SKM-1 (cell line): ENCODE measurements around the gene NEK10.

Experiments used
- DNase-seq: peaks from one replicate; lab custom pipeline; 2025; ENCODE audit not compliant: unreplicated experiment; lab: John Stamatoyannopoulos, UW

NEK10 gene

GRCh38 chr3:27254896-27255295 is 114.3 kb downstream of the NEK10 start:
- DNase-seq: no peak

GRCh38 chr3:27253831-27254230 is 115.4 kb downstream of the NEK10 start:
- no peak for DNase-seq

DNA sequence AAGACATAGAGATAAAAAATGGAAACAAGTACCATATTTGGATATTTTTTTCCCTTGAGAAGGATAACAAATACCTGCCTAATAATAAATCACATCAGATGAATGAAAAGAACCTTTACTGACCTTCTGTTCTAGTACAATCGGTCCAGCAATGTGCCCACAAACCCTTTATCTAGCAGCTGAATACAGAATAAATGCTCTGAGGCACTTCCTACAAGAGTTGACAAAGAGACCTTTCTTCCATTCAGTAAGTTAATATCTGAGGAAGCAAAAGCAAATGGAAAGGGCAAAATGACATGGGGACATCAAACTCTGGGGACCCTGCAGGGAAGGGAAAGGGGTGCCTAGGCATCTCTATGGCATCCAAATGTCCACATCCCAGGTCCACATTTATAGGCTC is 115.8 kb downstream of the NEK10 start:
- DNase-seq: no peak

- no peak for DNase-seq
Observed at GRCh38 chr3:27252646-27253045, 116.5 kb downstream of the NEK10 start.

DNA sequence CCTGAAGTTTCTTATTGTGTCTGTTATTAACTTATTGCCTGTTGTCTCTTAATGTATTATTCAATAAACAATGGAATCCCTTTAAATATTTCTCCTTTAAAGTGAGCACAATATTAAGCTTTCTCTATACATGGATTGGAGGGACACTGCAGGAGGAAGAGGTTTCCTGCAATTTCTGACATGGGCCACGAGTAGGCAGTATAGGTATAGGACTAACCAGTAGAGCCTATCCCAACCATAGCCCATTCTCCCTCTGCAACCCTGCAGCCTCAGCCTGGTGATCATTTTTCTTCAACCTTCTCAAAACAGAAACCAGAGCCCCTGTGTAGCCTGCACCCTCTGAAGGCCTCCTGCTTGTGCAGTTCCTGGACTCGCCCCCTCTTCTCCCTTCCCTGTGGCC is 124.8 kb downstream of the NEK10 start:
- no peak for DNase-seq

DNA sequence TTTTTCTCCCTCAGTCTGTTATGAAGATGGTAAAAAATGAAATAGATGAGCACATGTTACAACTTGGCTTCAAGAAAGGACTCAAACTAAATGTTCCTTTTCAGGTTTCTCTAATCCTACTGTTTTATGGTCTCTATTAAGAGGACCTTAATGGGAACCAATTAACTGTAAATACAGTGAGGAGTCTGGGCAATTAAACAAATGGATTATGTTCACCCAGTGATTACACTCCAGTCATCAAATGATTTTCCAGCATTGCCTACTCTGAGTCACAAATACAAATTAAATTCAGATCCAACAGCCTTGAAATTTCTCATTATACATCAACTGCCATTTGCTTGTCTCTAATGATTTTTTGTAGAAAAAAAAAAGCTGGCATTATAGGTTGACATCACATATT is 129.2 kb downstream of the NEK10 start:
- no peak for DNase-seq

DNA sequence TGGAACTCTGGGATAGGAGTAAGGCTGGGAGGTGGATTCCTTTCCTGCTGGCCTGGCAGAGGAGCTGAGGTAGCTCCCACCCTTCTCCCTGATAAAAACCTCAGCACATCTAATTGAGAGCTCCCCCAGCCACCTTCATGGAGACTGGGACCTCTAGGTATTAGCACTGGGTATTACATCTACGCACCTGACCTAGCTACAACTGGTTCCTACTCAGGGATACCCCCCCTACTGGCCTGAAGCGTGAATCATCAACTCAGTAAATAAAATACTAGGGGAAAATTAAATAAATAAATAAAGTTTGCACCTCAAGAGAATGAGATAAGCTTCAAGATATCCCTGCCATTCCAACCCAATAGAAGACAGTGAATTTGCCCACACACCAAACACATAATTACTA is 140.4 kb downstream of the NEK10 start:
- DNase-seq: no peak

DNA sequence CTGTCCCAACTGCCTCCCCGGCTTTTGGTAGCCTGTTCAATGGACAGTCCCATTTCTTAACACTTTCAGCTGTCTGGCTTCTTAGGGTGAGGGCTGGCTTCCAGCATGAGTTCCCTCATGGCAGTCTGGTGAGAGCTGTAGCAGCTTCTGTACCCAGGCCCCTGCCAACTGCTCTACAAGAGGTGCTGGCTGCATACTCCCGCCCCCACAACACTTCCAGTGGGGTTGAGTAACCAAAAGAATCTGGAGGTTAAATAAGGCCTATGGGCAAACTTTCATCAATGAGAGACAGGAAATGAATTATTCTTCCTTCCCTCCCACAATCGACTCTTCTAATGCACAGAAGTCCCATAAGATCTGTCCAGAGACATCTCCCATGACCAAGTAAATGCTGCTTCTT is 145.0 kb downstream of the NEK10 start:
- DNase-seq: no peak

DNA sequence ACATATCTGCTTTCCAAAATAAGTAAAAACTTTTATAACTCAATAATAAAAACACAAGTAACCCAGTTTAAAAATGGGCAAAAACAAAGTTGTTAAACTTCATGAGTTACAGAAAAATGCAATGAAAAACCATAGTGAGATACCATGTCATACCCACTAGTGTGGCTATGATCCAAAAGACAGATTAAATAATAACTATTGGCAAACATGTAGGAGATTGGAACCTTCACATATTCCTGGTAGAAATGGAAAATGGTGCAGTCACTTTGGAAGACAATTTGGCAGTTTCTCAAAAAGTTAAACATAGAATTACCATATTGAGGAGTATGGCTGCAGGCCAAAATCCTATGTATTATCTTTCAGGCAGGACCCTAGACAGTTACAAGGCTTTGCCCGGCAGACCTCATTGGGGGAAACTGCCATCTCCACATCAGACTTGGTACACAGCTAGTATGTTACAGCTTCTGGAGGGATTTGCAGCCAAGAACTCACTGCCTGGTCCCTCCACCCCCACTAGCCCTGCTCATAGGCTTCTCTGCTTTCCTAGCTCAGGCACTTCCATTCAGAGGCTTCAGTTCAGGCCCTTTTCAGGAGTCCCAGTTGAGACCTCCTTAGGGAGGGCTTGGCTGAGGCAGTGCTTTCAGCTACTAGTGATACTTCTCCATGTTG is 147.8 kb downstream of the NEK10 start:
- no peak for DNase-seq

DNA sequence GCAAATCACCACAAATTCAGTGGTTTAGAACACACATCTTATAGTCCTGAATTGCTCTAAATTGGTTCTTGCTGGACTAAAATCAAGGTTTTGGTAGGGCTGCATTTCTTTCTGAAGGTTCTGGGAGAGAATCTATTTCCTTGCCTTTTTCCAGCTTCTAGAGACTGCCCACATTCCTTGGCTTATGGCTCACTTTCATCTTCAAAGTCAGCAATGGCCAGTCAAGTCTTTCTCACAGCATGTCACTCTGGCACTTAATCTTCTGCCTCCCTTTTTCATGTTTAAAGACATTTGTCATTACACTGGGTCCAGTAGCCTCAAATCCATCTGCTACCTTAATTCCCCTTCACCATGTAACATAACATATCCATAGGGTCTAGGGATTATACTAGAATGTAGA is 149.0 kb downstream of the NEK10 start:
- no peak for DNase-seq

- DNase-seq: no peak
Observed at GRCh38 chr3:27219127-27219845, 149.9 kb downstream of the NEK10 start.

GRCh38 chr3:27216955-27217552 is 152.1 kb downstream of the NEK10 start:
- DNase-seq: no peak

DNA sequence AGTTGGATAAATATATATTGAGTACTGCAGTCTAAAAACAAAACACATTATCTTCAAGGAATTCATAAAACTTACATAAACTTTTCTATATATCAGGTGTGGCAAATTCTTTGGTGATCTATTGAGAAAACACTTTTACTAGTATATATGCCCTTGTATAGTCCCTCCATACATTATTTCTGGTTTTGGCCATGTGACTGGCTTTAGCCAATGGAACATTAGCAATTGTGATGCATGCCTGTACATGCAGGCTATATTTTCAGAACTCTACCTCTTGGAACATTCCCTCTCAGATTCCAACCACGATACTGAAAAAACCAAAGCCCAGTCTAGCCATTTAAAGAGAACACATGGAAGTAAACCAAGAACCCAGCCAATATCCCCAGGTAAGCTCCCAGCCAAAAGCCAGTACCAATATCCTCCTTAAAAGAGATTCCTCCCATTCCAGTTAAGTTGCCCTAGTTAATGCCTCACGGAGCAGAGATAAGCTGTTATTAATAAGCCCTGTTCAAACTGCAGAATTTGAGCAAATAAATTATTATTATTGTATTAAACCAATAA is 152.8 kb downstream of the NEK10 start:
- no peak for DNase-seq

DNA sequence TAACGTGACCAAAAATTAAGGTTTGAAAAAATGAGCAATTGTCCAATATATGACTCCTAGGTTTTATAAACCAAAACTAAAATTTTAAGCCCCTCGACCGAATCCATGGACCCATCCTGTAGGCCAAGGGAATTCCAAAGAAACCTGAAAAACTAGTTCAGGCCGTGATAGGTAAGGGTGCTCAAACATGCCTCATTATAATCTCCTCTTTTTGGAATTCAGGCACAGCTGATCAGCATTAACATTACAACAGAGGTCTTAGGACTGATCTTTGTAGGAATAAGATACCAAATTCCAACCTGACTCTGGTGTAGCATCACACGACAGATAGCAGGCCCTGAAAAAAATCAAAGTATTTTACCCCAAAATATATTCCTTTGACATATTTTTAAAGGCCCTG is 155.7 kb downstream of the NEK10 start:
- DNase-seq: no peak

DNA sequence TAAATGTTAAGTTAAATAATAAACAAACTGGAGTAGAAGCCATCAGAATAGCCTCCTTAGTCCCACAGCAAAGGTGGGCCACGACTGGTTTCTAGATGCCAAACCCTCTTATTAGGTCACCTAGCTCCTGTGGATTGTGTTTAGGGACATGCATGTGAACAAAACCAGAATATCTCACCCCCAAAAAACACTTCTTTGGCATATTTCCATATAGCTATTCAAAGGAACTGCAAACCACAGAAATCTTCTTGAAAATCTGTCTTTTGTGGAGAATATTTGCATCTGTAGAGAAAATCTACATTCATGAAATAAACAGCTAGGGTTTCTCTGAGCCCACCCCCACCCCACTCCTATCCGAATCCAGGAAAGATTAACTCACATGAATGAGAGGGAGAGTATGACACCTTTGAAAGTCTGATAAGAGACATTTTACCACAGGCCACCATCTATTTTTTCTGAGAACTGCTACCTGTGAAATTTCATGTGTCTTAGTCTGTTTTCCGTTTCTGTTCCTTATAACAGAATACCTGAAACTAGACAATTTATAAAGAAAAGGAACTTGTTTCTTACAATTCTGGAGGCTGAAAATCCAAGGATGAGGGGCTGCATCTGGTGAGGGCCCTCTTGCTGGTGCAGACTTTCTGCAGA is 159.4 kb downstream of the NEK10 start:
- DNase-seq: no peak

GRCh38 chr3:27208961-27209616 is 160.1 kb downstream of the NEK10 start:
- DNase-seq: no peak

DNA sequence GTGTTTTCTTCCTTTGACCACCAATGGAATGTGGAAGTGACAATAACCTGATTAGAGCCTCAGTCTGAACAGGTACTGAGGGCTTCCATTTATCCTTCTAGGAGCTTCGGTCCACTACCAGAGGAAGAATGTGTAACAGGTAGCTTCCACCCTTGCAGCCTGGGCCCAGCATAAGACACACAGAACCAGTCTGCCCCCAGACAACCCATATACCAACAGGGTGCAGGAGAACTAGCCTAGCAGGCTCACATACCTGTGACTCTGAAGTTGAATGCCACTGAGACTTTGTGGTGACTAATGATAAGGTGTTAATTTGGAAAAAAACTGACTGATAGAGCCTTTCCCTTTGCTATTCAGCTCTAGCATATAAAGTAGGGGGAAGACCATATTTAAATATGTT is 166.2 kb downstream of the NEK10 start:
- DNase-seq: no peak

DNA sequence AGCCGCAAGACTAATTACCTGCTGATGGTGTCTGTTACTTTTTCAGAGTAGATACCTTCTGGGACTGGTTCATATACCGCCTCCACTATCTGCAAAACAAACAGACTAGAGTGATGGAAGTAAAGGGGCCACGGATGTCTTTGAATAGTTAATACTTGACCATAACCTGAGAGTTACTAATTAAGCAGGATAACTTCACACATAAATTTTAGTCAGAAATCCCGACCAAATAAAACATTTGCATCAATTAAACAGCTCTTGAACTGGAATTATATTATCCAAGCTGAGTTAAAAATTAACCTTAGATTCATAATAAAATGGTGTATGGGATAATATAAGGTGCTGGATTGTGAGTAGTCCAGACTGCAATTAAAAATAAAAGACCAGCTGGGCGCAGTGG is 167.7 kb downstream of the NEK10 start:
- no peak for DNase-seq

GRCh38 chr3:27200721-27201489 is 168.3 kb downstream of the NEK10 start:
- no peak for DNase-seq

DNA sequence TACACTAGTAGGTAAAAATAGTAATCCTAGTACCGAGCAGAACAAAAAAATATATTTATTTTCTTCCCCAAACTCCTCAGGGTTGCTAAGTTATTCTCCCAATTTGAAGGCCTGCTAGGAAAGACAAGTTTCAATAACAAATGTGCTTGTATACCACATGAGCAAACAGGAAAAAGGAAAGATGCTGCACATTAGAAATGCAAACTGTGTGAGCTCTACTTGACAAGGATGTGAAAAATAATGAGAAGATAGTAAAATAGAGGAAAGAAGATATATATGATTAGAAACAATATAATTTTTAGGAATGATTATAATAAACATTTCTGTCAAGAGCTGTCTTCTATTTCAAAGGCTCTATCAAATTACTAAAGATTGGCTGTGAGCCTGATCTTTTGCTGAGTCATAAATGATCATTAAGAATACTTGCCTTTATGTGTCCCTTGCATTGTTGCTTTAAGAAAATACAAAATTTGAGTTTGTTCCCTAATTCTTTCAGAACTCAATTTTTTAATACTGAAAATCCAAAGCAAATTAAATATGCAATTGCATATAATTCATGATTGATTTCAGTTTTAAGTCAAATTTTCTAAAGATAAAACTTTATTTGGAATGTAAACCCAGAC is 174.2 kb downstream of the NEK10 start:
- no peak for DNase-seq
